ENCODE data around the gene SHC3.
A peak's percentile ranks its signal among the peaks of the same experiment; 100 is the strongest.

Gene SHC3

DNA sequence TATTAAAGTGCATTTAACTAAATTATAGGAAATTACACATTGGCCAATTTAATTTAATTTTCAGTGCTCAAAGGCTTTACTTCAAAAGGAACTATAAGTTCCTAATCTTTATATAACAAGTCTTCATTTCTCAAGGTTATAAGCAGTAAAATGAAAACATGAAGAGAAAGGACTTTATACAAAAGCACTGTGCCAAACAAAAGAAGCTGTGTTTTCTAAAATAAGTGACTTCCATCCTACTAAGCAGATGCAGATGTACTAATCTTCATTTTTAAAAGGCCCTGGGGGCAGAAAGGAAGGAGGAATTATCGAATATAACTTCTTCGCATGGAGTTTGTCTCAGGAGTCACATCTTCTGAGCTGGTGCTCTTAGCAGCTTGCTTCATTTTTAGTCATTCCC is 81.4 kb downstream of the SHC3 start:
- no peak for DNase-seq

DNA sequence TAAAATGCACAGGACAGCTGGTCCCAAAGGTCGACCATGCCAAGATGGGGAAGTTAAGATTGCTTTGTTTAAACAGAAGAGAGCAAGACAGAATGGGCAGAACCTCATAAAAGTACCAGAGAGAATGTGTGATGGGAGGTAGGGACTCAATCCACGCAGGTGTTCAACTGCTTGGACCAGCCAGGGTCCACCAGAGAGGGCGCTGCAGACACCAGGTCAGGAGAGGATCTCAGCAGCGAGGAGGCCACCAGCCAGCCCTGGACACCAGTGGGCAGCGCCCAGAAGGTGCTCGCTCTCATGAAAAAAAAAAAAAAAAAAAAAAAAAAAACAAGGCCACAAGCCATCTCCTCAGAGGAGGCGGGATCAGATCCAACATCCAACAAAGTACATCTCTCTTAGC is 81.8 kb downstream of the SHC3 start:
- DNase-seq: no peak

DNA sequence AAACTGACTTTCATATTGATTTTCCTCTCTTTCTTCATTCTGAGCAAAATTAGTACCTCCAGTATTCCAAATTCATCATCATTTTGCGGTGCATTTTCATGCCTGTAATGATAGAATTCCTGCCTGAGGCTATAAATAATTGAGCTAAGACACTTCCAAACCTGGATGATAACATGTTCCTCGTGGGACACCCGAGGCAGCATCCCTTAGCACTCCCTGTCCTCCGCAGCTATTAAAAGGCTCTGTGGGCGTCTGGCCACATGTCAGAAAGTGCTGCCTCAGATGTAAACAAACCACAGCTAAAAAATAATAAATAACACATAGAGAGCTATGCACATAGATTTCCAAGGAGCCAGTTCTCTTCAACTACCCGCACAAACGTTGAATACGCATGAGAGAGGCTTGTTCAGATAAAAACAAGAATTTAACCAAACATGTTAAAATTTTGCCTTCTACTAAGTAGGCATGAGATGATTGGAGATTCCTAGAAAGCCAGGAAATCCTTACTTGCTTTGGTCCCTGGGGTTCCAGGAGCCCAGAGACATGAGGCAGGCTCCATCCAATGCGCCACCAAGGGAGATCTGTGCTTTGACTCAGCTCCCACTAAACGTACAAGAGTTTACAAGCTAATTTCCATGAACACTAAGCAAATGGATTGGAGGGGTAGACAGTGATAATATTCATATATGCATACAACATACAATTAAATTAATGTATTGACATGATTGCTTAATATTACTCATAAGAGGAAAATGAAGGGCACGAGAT is 82.7 kb downstream of the SHC3 start:
- no peak for DNase-seq

DNA sequence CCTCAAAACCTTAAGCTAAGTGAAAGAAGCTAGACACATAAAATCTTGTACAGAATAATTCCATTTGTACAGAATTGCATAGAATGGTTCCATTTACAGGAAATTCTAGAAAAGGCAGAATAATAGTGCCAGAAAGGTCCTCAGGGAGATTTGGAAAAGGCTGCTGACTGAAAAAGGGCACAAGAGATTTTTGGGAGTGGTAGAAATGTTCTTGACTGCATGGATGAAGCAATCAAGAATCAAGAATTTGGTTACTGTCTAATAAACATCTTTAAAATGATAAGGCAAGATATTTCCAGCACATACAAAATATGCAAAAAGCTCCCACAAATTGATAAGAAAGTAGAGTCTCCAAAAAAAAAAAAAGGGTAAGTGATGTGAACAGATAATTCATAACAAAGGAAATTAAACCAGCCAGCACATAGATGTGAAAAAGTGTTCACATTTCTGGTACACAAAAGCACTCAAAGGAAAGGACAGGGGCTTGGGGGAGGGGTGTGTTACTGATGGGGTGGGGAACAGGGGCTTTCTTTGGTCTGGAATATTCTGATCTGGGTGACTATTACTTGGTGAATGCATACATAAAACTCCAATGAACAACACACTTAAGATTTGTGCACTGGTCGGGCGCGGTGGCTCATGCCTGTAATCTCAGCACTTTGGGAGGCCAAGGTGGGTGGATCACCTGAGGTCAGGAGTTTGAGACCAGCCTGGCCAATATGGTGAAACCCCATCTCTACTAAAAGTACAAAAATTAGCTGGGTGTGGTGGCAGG is 85.2 kb downstream of the SHC3 start:
- DNase-seq: no peak

DNA sequence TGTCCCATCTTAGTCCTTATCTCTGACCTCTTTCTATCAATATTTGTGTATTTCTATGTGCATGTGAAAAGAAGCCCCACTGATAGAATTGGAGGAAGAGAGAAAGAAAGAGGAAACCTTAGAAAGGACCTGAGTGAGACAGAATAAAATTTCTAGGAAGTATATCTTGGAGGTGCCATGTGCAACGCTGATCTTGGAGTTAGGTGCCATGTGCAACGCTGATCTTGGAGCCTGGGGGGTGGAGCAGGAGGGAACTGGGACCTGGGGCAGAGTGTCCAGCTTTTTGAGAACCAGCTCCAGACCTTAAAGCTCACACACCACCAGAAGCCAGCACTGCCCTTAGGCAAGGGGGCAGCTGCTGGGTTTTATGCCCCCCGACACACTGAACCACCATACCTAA is 89.4 kb downstream of the SHC3 start:
- DNase-seq: no peak

DNA sequence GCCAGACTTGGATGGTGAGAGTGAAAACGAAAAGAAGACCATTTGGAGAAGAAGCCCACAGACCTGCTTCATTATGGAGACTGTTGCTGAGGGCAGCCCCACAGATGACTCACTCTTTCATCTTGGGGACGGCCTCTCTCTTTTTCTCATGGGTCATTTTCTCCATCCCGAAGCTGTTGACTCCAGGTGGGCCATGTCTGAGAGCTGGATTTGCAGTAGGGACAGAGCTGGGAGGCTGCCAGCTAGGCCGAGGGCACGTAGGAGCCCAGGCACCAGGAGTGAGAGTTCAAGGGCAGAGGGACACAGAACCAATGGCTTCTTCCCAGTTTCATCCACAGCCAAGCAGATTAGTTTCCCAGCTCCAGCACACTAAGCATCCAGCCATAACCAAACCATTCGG is 95.0 kb downstream of the SHC3 start:
- DNase-seq: no peak

DNA sequence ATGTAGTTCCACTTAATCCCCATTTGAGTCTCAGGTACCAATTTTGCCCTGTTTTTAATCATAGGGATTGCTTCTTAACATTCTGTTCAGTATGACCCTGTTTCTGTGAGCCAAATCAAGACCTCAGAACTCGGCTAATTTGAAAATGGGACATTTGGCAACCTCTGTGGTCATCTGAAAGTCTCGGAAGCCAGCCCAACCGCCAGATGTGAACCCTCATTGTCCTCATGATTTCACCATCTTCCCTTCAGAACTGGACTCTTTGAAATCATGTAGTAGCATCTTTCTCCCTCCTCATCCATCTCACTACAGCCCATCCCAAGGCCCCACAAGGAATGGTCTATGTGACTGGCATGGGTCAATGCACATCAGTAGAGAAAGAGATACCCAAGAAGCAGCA is 98.4 kb downstream of the SHC3 start:
- no peak for DNase-seq

DNA sequence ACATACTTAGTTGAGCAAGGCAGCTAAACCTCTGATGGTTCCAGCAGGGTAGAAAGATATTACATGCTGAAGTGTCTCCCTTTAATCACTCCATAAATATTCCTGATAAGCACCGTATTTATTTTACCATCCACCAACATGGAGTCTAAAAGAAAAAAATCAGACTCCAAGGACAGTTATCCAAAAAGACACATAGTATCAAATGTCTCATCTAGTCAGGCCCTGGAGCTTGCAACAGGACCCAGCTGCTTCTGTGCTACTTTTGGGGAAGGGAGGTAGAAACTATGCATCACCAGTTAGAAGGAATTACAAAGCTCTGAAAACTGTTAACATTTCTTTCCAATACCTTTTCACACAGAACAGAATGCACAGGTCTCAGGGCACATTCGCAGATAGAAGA is 99.2 kb downstream of the SHC3 start:
- DNase-seq: peak in 1 of 2 donors; percentile 20

DNA sequence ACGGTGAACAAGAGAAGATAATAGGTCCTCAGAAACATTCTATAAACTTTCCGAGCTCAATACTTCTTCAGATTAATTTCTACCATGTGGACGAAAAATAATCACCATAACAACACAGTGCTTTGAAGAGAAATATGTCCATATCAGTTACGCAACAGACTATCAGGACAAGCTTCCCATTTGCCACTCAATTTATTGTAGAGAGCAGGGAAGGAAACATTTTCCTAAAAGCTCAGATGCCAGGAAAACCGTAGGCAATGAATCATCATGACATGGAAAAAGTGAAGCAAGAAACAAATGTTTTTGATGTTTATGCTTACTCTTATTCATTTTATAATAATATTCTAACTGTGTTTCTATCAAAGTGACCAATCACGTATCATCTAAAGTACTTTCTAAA is 99.8 kb downstream of the SHC3 start:
- DNase-seq: no peak

DNA sequence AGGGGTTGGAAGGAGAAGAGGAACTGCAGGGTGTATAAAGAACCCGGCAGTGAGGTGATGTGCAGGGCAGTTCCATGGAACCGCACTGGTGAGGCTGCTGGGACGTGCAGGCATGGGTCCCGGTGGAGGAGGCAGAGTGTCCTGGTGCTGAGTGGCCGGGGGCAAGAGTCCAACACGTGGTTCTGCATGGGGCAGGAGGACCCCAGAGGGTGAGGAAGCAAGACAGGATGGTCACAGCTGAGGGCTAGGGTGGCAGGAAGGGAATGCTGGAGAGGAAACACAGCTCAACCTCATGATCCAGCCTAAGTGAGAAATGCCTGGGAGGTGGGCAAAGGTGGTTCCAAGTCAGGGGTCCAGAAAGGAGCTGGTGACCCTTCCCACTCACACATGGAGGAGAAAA is 100.2 kb downstream of the SHC3 start:
- no peak for DNase-seq

DNA sequence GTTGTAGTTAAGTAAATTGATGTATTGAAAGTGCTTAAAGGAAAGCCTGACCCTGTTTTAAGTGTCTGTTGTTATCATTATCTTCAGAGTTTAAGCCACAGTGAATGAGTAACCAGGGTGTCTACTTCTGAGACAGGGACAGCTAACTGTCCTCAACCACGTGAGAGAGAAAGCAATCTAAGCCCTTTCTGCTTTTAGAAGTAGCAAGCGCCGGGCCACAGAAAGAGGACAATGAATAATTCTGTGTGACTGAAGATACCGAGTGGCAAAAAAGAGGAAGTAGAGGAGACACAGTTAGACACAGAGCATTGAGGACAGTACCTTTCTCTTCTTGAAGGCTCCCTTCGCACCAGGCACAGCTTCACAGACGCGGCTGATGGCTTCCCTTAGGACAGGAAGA is 101.1 kb downstream of the SHC3 start:
- DNase-seq: no peak

DNA sequence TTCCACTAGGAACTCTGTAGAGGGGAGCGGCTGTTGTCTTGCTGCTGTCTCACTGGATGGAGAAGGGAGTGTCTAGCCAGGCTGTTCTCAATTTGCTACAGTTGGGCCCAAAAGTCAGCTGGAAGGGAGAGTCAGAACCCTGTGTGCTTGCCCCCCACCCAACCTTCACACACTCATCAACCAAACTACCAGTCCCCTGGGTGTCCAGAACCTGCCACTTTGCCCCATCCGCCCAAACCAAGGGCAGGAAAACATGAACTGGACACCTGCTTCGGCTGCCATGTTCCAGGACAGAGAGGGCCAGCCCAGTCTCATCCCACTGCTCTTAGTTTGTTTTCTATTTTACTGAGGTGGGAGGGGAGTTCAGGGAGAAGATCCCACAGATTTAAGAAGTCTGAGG is 105.2 kb downstream of the SHC3 start:
- DNase-seq: no peak

DNA sequence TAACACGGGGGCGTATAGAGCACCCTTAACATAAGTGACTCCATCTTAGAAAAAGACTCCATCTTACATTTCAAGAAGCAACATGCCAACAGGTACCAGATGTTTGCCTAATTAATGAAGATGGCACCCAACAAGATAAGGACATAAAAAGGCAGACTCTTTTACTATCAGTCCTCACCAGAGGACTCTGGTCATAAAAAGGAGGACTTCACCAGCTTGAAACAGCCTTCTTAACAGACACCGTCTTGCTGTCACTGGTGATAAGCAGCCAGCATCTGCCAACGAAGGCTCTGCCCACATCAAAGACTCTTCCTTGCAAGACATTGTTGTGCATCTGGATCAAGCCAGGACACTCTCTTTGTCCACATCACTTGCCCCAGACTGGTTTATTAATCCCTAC is 107.0 kb downstream of the SHC3 start:
- DNase-seq: no peak

DNA sequence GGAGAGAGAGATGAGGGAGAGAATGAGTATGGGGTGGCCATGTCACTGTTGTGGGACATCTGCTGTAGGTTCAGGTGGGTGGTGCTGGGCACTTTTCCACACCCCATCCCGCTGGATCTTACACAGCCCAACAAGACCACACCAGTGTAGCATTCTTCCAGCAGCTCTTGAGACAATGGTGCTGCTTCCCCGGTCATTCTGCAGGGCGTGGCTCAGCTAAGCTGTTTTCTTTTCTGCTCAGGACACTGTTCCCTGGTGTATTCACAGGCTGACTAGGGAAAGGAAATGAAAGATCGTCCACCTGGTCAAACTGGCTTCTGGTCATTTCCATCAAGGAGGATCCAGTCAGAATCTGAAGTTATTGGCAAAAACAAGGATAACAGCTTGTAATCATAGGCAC is 111.8 kb downstream of the SHC3 start:
- no peak for DNase-seq

DNA sequence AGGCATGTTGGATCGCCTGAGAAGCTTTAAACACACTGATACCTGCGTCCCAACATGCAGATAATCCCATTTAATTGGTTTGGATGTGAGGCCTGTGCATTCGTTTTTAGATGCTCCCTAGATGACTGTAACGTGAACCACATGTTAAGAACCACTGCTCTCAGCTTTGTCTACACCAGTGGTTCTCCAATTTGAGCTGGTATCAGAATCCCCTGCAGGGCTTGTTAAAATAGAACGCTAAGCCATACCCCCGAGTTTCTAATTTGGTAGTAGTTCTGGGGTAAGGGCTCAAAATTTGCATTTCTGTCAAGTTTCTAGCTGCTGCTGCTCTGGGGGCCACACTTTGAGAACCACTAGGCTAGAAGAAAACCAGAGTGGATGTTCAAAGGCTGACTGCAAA is 112.7 kb downstream of the SHC3 start:
- no peak for DNase-seq

DNA sequence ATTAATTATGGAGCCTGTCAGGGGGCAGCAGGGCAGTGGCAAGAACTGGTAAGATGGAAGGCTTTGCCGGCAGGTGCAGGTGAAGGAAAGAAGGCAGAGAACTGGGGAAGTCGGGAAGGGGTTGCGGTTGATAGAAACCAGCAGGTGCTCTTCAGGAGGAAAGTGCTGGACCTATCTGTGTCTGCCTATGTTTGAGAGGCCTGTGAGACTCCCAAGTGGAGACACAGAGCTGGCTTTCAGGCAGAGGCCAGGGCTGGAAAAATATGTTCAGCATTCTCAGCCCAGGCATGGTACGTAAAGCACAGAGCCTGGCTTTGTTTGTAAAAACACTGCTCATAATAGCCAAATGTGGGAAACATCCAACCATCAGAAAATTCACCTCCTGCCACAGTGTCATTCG is 117.8 kb downstream of the SHC3 start:
- no peak for DNase-seq

DNA sequence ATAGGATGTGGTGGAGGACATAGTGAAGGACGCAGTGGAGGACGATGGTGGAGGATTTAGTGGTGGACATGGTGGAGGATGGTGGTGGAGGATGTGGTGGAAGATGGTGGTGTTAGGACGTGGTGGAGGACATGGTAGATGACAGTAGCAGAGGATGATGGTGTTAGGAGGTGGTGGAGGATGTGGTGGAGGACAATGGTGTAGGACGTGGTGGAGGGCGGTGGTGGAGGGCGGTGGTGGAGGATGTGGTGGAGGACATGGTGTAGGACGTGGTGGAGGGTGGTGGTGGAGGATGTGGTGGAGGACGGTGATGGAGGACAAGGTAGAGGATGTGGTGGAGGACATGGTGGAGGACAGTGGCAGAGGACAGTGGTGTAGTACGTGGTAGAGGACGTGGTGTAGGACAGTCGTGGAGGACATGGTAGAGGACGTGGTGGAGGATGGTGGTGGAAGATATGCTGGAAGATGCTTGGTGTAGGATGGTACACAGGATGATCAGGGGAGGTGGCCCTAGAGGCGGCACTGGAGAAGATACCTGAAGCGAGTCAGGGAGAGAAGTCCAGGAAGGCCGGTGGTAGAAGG is 118.6 kb downstream of the SHC3 start:
- DNase-seq: no peak

DNA sequence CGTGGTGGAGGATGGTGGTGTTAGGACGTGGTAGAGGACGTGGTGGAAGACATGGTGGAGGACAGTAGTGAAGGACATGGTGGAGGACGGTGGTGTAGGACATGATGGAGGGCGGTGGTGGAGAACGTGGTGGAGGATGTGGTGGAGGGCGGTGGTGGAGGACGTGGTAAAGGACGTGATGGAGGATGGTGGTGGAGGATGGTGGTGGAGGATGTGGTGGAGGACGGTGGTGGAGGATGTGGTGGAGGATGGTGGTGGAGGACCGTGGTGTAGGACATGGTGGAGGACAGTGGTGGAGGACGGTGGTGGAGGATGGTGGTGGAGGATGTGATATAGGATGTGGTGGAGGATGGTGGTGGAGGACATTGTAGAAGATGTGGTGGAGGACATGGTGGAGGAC is 119.7 kb downstream of the SHC3 start:
- DNase-seq: no peak

DNA sequence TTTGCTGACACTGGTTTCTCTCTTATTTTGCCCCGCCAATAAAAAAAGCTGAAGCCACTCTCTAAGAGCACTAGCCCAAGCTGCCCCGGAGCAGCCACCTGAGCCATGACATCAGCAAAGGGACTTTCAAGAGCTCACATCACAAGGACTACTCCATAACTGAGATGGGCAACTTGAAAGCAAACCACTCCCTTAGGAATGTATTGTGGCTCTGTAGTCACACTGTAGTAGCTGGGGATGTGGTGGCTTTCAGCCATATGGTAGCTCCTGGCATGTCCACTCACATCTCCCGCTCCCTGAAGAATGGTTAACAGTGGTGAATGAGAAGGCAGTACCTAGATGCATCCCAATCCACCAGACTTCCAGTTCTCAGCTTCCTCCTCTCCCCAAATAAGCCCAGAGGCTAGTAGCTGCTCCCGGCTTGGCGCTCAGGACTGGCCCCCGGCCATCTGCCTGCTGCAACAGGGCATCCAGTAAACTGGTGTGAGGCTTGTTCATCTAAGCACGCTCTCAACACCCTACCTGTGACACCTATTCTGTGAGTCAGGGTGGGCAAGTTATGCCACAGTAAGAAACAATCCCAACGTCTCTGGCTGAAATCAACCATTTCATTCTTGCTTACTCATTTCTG is 123.6 kb downstream of the SHC3 start:
- no peak for DNase-seq

DNA sequence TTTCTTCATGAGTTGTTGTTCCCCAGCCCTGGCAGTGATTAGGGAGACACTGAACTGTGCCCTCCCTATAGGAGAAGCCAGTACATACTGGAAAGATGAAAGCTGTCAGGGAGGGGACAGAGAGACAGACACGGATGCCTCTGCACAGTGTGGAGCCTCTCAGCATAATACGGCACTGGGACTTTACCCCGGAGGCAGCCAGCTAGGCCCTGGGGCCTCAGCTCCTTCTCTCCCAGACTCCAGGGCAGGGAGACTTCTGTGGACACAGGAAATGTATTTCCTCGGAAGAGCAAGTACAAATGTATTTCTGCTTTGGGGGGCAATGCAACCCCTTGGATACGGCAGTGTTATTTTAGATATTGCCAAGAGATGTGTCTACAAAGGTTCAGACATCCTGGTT is 125.3 kb downstream of the SHC3 start:
- no peak for DNase-seq

DNA sequence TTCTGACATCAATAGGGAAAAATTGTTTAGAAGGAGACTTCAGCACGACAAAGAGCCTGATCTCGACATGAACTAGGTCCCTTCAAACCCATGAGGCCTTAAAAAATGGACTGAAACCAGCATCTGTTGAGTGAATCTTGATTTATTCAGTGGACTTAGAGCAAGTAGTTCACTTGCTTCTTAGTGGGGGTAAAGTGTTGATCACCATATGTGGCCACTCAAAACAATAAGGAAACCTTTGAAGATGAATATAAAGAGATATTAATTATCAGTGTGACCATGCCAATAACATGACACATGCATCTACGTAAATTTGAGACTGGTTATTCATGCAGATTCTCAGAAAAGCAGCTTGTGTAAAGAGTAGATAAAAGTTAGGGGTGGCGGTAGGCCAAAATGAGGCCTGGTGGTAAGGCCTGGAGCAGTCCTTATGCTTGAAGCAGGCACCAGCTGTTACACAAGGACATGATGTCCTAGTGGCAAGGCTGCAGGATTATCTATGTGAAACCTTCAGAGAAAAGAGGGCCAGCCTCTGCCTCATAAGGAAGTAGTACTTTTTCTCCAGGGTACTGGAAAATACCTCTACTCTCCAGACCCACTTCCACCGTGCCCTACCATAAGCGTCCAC is 126.0 kb downstream of the SHC3 start:
- no peak for DNase-seq

DNA sequence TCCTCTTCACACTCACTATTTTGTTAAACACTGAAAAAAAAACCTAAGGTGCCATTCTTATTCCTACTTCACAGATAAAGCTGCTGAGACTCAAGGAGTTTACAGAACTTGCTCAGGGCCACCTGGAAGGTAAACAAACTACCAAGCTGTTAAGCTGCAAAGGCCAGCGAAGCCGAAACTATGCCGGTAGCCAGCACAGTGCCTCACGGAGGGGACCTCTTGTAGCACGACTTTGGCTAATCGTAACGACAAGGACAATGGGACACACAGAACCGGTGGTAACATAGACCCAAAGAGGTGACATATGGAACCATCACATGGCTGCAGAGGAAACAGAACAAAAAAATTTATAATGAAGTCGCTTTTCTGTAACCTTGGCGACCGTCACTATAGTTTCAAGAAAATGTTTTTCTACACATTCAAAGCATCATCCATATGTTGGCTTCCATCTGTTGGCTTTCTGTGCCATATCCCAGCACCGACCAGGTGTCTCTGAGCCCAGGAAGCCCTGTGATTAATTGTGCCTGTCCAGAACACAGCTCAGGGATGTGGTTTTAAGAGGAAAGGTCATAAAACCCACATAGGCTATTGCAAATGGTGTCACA is 127.1 kb downstream of the SHC3 start:
- DNase-seq: no peak

DNA sequence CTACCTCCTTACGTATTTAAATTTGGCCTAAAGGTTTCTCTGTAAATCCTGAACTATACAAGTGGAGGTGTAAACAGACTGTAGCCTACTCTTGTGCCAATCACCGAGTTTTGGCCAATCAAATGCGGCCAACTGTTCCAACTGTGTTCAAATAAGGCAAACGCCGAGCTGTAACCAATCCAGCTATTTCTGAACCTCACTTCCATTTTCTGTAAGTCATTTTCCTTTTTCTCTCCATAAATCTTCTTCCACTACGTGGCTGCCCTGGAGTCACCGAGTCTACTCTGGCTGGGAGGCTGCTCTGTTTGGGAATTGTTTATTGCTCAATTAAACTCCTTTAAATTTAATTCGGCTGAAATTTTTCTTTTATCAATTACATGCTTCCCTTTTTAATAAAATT is 129.0 kb downstream of the SHC3 start:
- no peak for DNase-seq

All from hippocampal formation (tissue), 2 donors.